ENCODE data around the gene GBA2.

DNA sequence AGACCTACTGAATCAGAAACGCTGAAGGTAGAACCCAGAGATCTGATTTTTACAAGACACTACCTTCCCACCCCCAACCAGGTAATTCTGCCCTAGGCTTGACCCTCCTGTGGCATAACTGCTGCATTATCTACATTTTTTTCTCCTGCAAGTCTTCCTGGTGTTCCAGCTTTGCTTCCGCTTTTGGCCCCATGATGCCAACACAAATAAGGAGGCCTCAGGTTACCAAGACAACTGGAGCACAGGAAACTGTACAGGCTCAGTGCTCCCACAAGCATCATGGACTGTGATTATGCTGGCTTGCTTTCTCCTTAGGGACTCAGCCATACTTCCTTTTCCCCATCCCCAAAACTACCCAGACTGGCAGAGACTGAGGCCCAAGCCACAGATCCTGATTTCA, 11.6 kb upstream of the GBA2 start:
- TF ChIP-seq EZH2phosphoT487 (IDR thresholded peaks at IDR 0.05; ENCODE audit: insufficient read depth, low read depth) (no peak), EZH2 (IDR thresholded peaks at IDR 0.05; ENCODE audit: insufficient read depth, poor library complexity, severe bottlenecking) (no peak)

Data from GM23248 (cell line).